K562 (cell line): ENCODE data around the gene DRC1. TPM values are rescaled to one million over a fixed set of nuclear protein-coding genes. Genes with fewer than 3 reads are reported as not detected.

ENCODE experiments used
- ATAC-seq: fragments of 200-7000 bp; cut with Tn5 transposase; 3 replicates; pipeline ENCODE4 v1.9.1; 2020; ENCODE audit warnings: moderate library complexity
- BruUV-seq: library from RNA; stranded (reverse); fragments of 400-500 nt; replicated peaks from 2 replicates; lab custom pipeline; 2021; lab: Mats Ljungman, UMichigan
- CTCF ChIA-PET: fragments of 300-600 bp; formaldehyde crosslinking; extraction: SDS; loops from one replicate; lab custom pipeline; 2021; ENCODE audit warnings: low intra/inter-chr PET ratio; lab: Yijun Ruan, JAX
- POLR2A ChIA-PET: fragments of 300-600, 350-650 bp; sonication (Branson Sonifier 250); formaldehyde crosslinking; extraction: SDS; loops from one replicate; lab custom pipeline; 2021; ENCODE audit warnings: antibody characterized with exemption, inconsistent platforms; lab: Yijun Ruan, JAX
- DNase-seq, 4 experiments: peaks; one replicate each; pipeline versions ENCODE4 v3.0.0 to v3.0.0-alpha.2; 2011 to 2018; ENCODE audit warnings: low spot score in 3 of 4, mixed read lengths in 3 of 4; ENCODE audit errors: extremely low read depth in 1 of 4
- FAIRE-seq: peaks from 2 replicates; lab custom pipeline; 2011; peaks lifted over from hg19 to GRCh38; lab: Jason Lieb, UNC
- H2AFZ ChIP-seq: 2 replicates; pipeline ENCODE4 v1.6.0; 2011; ENCODE audit warnings: low read depth, low read length, control low read depth, inconsistent platforms
- H3K27ac ChIP-seq: fragments of 200-600 bp; 3 replicates; pipeline ENCODE4 v1.8.0; 2011; ENCODE audit warnings: low read depth, mild to moderate bottlenecking, control low read depth, inconsistent platforms, low read length, moderate library complexity, mixed read lengths; ENCODE audit errors: extremely low read depth
- H3K27me3 ChIP-seq, 2 experiments: fragments of 300-600 bp in 1 of 2; 2 replicates in 1 of 2; 3 replicates in 1 of 2; pipeline versions ENCODE4 v1.6.0 to v1.8.0; 2011; ENCODE audit warnings: inconsistent platforms in 2 of 2, low read length in 2 of 2, mild to moderate bottlenecking in 1 of 2, mixed read lengths in 1 of 2, moderate library complexity in 1 of 2; ENCODE audit not compliant: control insufficient read depth in 2 of 2, insufficient read depth in 2 of 2
- H3K36me3 ChIP-seq: fragments of 300-600 bp; 3 replicates; pipeline ENCODE4 v1.8.0; 2011; ENCODE audit warnings: mild to moderate bottlenecking, low read length, inconsistent platforms; ENCODE audit not compliant: control insufficient read depth, insufficient read depth
- H3K4me1 ChIP-seq, 2 experiments: fragments of 200-600 bp in 1 of 2; replicated peaks in 1 of 2; 2 replicates in 1 of 2; 3 replicates in 1 of 2; pipeline versions ENCODE4 v1.5.1 to v1.8.0; 2011; ENCODE audit warnings: inconsistent platforms in 2 of 2, low read length in 2 of 2, mild to moderate bottlenecking in 1 of 2, mixed read lengths in 1 of 2, moderate library complexity in 1 of 2; ENCODE audit not compliant: control insufficient read depth in 2 of 2, insufficient read depth in 2 of 2
- H3K4me2 ChIP-seq: 2 replicates; pipeline ENCODE4 v1.6.1; 2011; ENCODE audit warnings: low read length, control low read depth, inconsistent platforms, mixed read lengths; ENCODE audit not compliant: insufficient read depth
- H3K4me3 ChIP-seq: fragments of 200-600 bp; sonication (generic), shearing (Covaris generic); 2 replicates; pipeline ENCODE4 v1.5.1; 2016; ENCODE audit warnings: control low read depth, inconsistent platforms
- H3K79me2 ChIP-seq: fragments of 200-600 bp; 3 replicates; pipeline ENCODE4 v1.8.0; 2011; ENCODE audit warnings: low read length, inconsistent platforms; ENCODE audit not compliant: control insufficient read depth, insufficient read depth
- H3K9ac ChIP-seq, 2 experiments: 2 replicates each; pipeline versions ENCODE4 v1.6.0 to v1.6.1; 2011; ENCODE audit warnings: low read depth in 2 of 2, low read length in 2 of 2, control low read depth in 1 of 2, inconsistent platforms in 1 of 2, mild to moderate bottlenecking in 1 of 2, mixed read lengths in 1 of 2; ENCODE audit not compliant: insufficient read depth in 1 of 2
- H3K9me1 ChIP-seq: one replicate; pipeline ENCODE4 v1.6.0; 2011; ENCODE audit warnings: inconsistent platforms, mild to moderate bottlenecking, low read length, moderate library complexity; ENCODE audit not compliant: control insufficient read depth, insufficient read depth
- H3K9me3 ChIP-seq: replicated peaks from 2 replicates; pipeline ENCODE4 v1.5.1; 2011; ENCODE audit warnings: low read depth, low read length, inconsistent platforms; ENCODE audit not compliant: control insufficient read depth, insufficient read depth
- H4K20me1 ChIP-seq: replicated peaks from 2 replicates; pipeline ENCODE4 v1.6.1; 2011; ENCODE audit warnings: low read length, inconsistent platforms, mixed read lengths; ENCODE audit not compliant: control insufficient read depth, insufficient read depth
- ATF7 ChIP-seq: fragments of 450-650 bp; IDR thresholded peaks from 2 replicates; pipeline ENCODE4 v1.7.1; 2014; ENCODE audit warnings: mild to moderate bottlenecking, moderate library complexity
- C11orf30 ChIP-seq: fragments of 450-650 bp; IDR thresholded peaks from 2 replicates; pipeline ENCODE4 v1.6.1; 2016; ENCODE audit warnings: low read depth, mild to moderate bottlenecking
- MAFK ChIP-seq: IDR thresholded peaks from 2 replicates; pipeline ENCODE4 v1.6.1; 2011; ENCODE audit warnings: low read length, improper control_type of control experiment
- TAF7 ChIP-seq: fragments of 450-650 bp; IDR thresholded peaks from 2 replicates; pipeline ENCODE4 v1.6.1; 2016; ENCODE audit warnings: missing genetic modification characterization, missing compliant biosample characterization
- TRIM28 ChIP-seq: fragments of 450-650 bp; IDR thresholded peaks from 2 replicates; pipeline ENCODE4 v1.6.1; 2017
- ZNF133 ChIP-seq: fragments of 250-450 bp; sonication (Bioruptor Pico); IDR thresholded peaks from 2 replicates; pipeline ENCODE4 v1.4.0; 2020; ENCODE audit warnings: mild to moderate bottlenecking
- ZNF583 ChIP-seq: fragments of 250-450 bp; sonication (Bioruptor Pico); IDR thresholded peaks from 2 replicates; pipeline ENCODE4 v1.4.0; 2020
- WGBS: fragments of 100-300 bp; shearing (Covaris generic); methylation state at CpG from one replicate; pipeline ENCODE4 v1.1.6; 2016; ENCODE audit warnings: low coverage, mixed read lengths; ENCODE audit not compliant: insufficient coverage; ENCODE audit errors: missing lambda C conversion rate; 5-methylcytosine and 5-hydroxymethylcytosine counted together
- in situ Hi-C: fragments of 300-500 bp; cut with MboI; formaldehyde crosslinking; loops from 4 replicates; pipeline ENCODE4 v1.15.0; 2018; ENCODE audit warnings: inconsistent platforms, mixed read lengths
- intact Hi-C: fragments of 100-400 bp; cut with micrococcal nuclease; formaldehyde crosslinking; loops from 2 replicates; pipeline ENCODE4 v1.14.2; 2022
- polyA plus RNA-seq, 8 experiments: library from polyadenylated mRNA; depleted of rRNA in 4 of 8; stranded (reverse) in 5 of 8; unstranded in 3 of 8; fragments of >200 nt; fragmentation: Nextera tagmentation in 2 of 8; fragmentation: Illumina TruSeq in 1 of 8; extraction: Ambion mirVana in 2 of 8; extraction: Trizol in 1 of 8; gene quantifications; 2 replicates each; pipeline versions ENCODE4 v1.2.1 to v1.2.3, GENCODE V29; 2011 to 2014; ENCODE audit warnings: inconsistent platforms in 1 of 8, missing spikeins in 1 of 8
- total RNA-seq, 7 experiments: library from RNA; depleted of rRNA in 6 of 7; stranded (reverse); fragments of >200 nt in 6 of 7; fragmentation: Illumina TruSeq in 2 of 7; extraction: Trizol in 2 of 7; gene quantifications; 2 replicates each; pipeline versions ENCODE4 v1.2.1 to v1.2.3, GENCODE V29; 2011 to 2021; ENCODE audit warnings: low replicate concordance in 1 of 7
- TF ChIP-seq, protein P1 (sequence below): sonication (generic); formaldehyde crosslinking; IDR thresholded peaks from 2 replicates; pipeline ENCODE4 v1.8.1; 2023; ENCODE audit warnings: mild to moderate bottlenecking, missing genetic modification reagents
- TF ChIP-seq, protein P2 (sequence below), 2 experiments: fragments of 450-650 bp in 1 of 2; sonication (generic) in 1 of 2; formaldehyde crosslinking in 1 of 2; IDR thresholded peaks in 1 of 2; conservative IDR thresholded peaks in 1 of 2; 2 replicates each; pipeline versions ENCODE4 v1.6.1 to v1.8.1; 2016 to 2023; ENCODE audit warnings: mild to moderate bottlenecking in 2 of 2, moderate library complexity in 2 of 2, inconsistent platforms in 1 of 2, missing genetic modification reagents in 1 of 2

Gene DRC1
- total and polyA plus RNA-seq, 9 of the 15 experiments (the other 6 are each of a cell fraction or from before 2014, with no cell fraction given) = 0.07 to 0.10 TPM; not detected in 7

DNA sequence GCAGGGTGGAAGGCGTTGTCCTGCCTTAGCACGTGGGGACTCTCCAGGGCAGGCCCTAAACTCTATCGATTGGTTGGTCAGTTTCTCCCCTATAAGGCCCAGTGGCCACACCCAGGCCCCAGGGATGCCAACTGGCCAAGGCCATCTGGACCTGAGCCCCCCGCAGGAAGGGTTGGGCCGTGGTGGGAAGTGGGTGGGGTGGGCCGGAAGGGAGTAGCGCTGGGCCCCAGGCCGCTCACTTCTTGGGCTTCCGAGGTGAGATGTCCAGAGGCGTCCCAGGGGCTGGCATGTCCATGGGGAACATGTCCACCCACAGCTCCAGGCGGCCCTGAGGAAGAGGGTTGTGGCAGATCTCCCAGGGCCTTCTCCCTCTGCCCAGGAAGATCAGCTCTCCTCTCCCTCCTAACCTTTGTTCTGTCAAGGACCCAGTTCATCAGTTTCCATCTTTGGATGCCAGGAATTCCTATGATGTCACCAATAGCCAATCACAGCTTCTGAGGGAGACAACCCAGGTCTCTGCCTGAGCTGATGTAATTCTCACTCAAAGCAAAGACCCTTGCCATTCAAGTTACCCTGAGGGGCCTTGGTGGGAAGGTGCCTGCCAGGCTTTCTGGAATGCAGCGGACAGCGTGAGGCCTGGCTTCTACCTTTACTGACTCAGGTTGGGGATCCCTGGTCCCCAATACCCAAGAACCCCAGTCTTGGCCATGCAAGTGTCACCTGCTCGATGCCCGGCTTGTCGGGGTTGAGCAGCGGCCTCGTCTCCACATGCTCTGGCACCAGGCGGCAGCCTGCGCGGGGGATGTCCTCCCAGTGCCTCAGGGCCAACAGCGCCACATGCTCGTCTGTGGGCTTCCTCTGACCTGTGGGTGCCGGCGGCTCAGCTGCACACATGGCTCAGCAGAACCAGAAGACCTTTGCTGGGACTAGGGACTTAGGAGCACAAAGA, 61.8 kb downstream of the DRC1 start:
- CTCF ChIA-PET = interaction anchor here (1.8 kb wide), 1 partner anchor 228 kb away, joined by 6 read pairs; no protein-coding TSS in a partner anchor
- no peak for DNase-seq
- TF ChIP-seq ATF7 = peak; percentile 54; the same call in 1 of the 2 replicates
- TF ChIP-seq TRIM28 = no peak
- no peak for TF ChIP-seq ZNF583
- TF ChIP-seq TAF7 = no peak
- no peak for TF ChIP-seq C11orf30
- TF ChIP-seq ZNF133 (CRISPR knock-in tag) = no peak
- TF ChIP-seq, protein P1, sequence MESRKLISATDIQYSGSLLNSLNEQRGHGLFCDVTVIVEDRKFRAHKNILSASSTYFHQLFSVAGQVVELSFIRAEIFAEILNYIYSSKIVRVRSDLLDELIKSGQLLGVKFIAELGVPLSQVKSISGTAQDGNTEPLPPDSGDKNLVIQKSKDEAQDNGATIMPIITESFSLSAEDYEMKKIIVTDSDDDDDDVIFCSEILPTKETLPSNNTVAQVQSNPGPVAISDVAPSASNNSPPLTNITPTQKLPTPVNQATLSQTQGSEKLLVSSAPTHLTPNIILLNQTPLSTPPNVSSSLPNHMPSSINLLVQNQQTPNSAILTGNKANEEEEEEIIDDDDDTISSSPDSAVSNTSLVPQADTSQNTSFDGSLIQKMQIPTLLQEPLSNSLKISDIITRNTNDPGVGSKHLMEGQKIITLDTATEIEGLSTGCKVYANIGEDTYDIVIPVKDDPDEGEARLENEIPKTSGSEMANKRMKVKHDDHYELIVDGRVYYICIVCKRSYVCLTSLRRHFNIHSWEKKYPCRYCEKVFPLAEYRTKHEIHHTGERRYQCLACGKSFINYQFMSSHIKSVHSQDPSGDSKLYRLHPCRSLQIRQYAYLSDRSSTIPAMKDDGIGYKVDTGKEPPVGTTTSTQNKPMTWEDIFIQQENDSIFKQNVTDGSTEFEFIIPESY (CRISPR knock-in tag) = 0 out of 2 replicates have a peak, but pooled peaks have one; percentile 31
- no peak for TF ChIP-seq MAFK
- TF ChIP-seq, protein P2, sequence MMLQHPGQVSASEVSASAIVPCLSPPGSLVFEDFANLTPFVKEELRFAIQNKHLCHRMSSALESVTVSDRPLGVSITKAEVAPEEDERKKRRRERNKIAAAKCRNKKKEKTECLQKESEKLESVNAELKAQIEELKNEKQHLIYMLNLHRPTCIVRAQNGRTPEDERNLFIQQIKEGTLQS (IDR thresholded peaks at IDR 0.05) = 0 out of 2 replicates have a peak, but pooled peaks have one; percentile 10
- TF ChIP-seq, protein P2 (CRISPR knock-in tag; conservative IDR thresholded peaks at IDR 0.05) = no peak

More for the DNA sequence above, 61.8 kb downstream of the DRC1 start:
- no peak overlapping the region for H3K4me3 ChIP-seq
- ATAC-seq = no peak; the same call in 2 of the 3 replicates
- POLR2A ChIA-PET = no interaction called here
- H3K79me2 ChIP-seq = no peaks in the 10 kb centered on the region
- no peaks in the 10 kb centered on the region for H3K27me3 ChIP-seq
- no peak for FAIRE-seq
- no peaks in the 10 kb centered on the region for H4K20me1 ChIP-seq
- no peak overlapping the region for H2AFZ ChIP-seq
- H3K27ac ChIP-seq = no peak overlapping the region
- H3K4me2 ChIP-seq = no peak overlapping the region
- no peaks in the 10 kb centered on the region for H3K36me3 ChIP-seq
- 73% methylated on average over 21 of the region's 25 CpGs for WGBS
- H3K4me1 ChIP-seq = peaks cover 13 to 34% of the 10 kb centered on the region in 2 experiments; a peak in 4 of 5 replicates
- no TSS peak for BruUV-seq
- no peaks in the 10 kb centered on the region for H3K9me1 ChIP-seq
- in situ Hi-C loops (loop anchor here (10.0 kb wide), 1 partner anchor 519 kb away; no protein-coding TSS in a partner anchor), intact Hi-C loops (loop anchor here (5.0 to 10.0 kb wide), 3 partner anchors 66 to 229 kb away; no protein-coding TSS in a partner anchor)
- H3K9ac ChIP-seq = peak overlapping the region in 1 of 2 experiments; percentile 50; a peak in 1 of 4 replicates
- H3K9me3 ChIP-seq = no peaks in the 10 kb centered on the region
